A673 (cell line): Measurements from ENCODE around the gene HK3. TPM values are rescaled to one million over a fixed set of nuclear protein-coding genes. Genes with fewer than 3 reads are reported as not detected.

Source experiments
- BruUV-seq: library from RNA; stranded (reverse); fragments of 400-500 nt; replicated peaks from 2 replicates; lab custom pipeline; 2021; lab: Mats Ljungman, UMichigan
- CTCF ChIA-PET: fragments of 300-600 bp; sonication (Branson Sonifier 250); formaldehyde crosslinking; loops from one replicate; lab custom pipeline; 2022; ENCODE audit warnings: antibody characterized with exemption; lab: Charles Lee
- POLR2A ChIA-PET: fragments of 300-600 bp; sonication (Branson Sonifier 250); formaldehyde crosslinking; loops from one replicate; lab custom pipeline; 2022; ENCODE audit warnings: antibody characterized with exemption; ENCODE audit not compliant: low non-redundant PET; lab: Charles Lee
- DNase-seq: peaks from one replicate; pipeline ENCODE4 v3.0.0-alpha.2; 2015; ENCODE audit warnings: low spot score
- H3K27ac ChIP-seq: fragments of 200-600 bp; sonication (generic); 2 replicates; pipeline ENCODE4 v1.5.1; 2016; ENCODE audit warnings: mixed run types, low read depth, mild to moderate bottlenecking, mixed read lengths, antibody characterized with exemption, low read length; ENCODE audit not compliant: poor library complexity, severe bottlenecking
- H3K27me3 ChIP-seq: fragments of 200-600 bp; sonication (generic); replicated peaks from 2 replicates; pipeline ENCODE4 v1.6.1; 2017; ENCODE audit warnings: mixed run types, low read depth, mild to moderate bottlenecking, mixed read lengths, antibody characterized with exemption, low read length; ENCODE audit not compliant: insufficient read depth, poor library complexity
- H3K36me3 ChIP-seq: fragments of 200-600 bp; sonication (generic); 2 replicates; pipeline ENCODE4 v1.6.1; 2016; ENCODE audit warnings: mixed run types, mild to moderate bottlenecking, mixed read lengths, antibody characterized with exemption, low read length; ENCODE audit not compliant: insufficient read depth, poor library complexity, severe bottlenecking
- H3K4me1 ChIP-seq: fragments of 200-600 bp; sonication (generic); 2 replicates; pipeline ENCODE4 v1.6.1; 2017; ENCODE audit warnings: mixed run types, mild to moderate bottlenecking, mixed read lengths, antibody characterized with exemption, low read length; ENCODE audit not compliant: insufficient read depth, poor library complexity, severe bottlenecking
- H3K4me3 ChIP-seq: fragments of 200-600 bp; sonication (generic); 2 replicates; pipeline ENCODE4 v1.5.1; 2016; ENCODE audit warnings: low read depth, mixed run types, mild to moderate bottlenecking, mixed read lengths, low read length; ENCODE audit not compliant: poor library complexity, severe bottlenecking
- H3K9me3 ChIP-seq: fragments of 200-600 bp; sonication (generic); 2 replicates; pipeline ENCODE4 v1.6.1; 2016; ENCODE audit warnings: mixed run types, low read depth, mild to moderate bottlenecking, mixed read lengths, antibody characterized with exemption, low read length; ENCODE audit not compliant: poor library complexity, severe bottlenecking
- CTCF ChIP-seq: fragments of 300-800, 200-600 bp; sonication (generic); conservative IDR thresholded peaks from 2 replicates; pipeline ENCODE4 v1.5.1; 2017; ENCODE audit warnings: low read depth, mild to moderate bottlenecking, antibody characterized with exemption, low read length, moderate library complexity, mixed read lengths
- EZH2 ChIP-seq: fragments of 200-600 bp; sonication (generic); IDR thresholded peaks from 2 replicates; pipeline ENCODE4 v1.6.1; 2017; ENCODE audit warnings: borderline replicate concordance, low read depth, mild to moderate bottlenecking, mixed read lengths, antibody characterized with exemption, low read length; ENCODE audit not compliant: poor library complexity, severe bottlenecking
- intact Hi-C: fragments of 100-400 bp; cut with micrococcal nuclease; formaldehyde crosslinking; loops from one replicate; pipeline ENCODE4 v1.10.0; 2022; ENCODE audit not compliant: unreplicated experiment
- total RNA-seq: library from RNA; stranded (reverse); gene quantifications from 2 replicates; pipeline ENCODE4 v1.2.3, GENCODE V29; 2021

The HK3 gene
- total RNA-seq, 1 experiment from 2014 or later = 0.84 TPM

DNA sequence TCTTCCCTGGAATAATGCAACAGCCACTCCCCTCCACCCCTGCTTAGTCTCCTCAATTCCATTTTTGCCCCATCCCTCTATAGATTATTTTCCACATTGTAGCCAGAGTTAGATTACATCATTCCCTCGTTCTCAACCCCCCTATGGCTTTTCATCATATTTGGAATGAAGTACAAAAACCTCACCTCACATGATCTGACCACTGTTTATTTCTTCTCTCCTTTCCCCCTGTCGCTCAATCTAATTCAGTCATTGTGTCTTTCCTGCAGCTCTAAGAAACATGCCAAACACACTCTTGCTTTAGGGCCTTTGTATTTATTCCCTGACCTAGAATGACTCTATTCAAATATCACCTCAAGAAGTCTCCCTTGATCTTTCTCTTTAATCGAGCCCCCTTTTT, 22.6 kb upstream of the HK3 start:
- intact Hi-C loops = no loop called here
- Histone ChIP-seq H3K9me3 (no peaks in the 10 kb centered on the region), H3K27ac (no peak overlapping the region), H3K27me3 (no peaks in the 10 kb centered on the region), H3K4me3 (no peak overlapping the region), H3K4me1 (no peaks in the 10 kb centered on the region), H3K36me3 (no peaks in the 10 kb centered on the region)
- no peak for DNase-seq
- CTCF ChIA-PET = no interaction called here
- POLR2A ChIA-PET = no interaction called here
- no TSS peak for BruUV-seq
- no peak for TF ChIP-seq EZH2
- TF ChIP-seq CTCF = no peak

GRCh38 chr5:176918613-176919012, 19.5 kb upstream of the HK3 start:
- H3K4me3 ChIP-seq = no peak overlapping the region
- no peaks in the 10 kb centered on the region for H3K9me3 ChIP-seq
- no peaks in the 10 kb centered on the region for H3K36me3 ChIP-seq
- CTCF ChIA-PET = no interaction called here
- intact Hi-C loops = no loop called here
- H3K4me1 ChIP-seq = no peaks in the 10 kb centered on the region
- BruUV-seq = no TSS peak
- H3K27me3 ChIP-seq = no peaks in the 10 kb centered on the region
- no peak for TF ChIP-seq CTCF
- no peak for TF ChIP-seq EZH2
- no peak for DNase-seq
- H3K27ac ChIP-seq = no peak overlapping the region
- POLR2A ChIA-PET = no interaction called here

DNA sequence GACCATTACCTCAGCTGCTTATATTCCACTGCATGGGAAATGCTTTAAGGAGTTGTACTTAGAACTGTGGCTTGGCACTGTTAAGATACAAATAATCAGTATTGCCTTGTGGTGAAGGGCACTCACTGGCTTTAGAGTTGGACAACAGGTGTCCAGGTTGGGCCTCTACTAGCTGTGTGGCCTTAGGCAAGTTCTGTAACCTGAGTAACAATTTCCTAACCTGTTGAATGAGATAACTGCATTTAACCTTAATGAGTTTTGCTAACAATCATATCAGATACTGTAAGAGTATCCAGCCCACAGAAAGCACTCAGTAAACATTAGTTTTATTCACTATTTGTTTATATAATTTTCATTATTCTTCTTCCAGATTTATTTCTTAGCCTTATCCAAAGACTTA, 17.2 kb upstream of the HK3 start:
- POLR2A ChIA-PET = no interaction called here
- intact Hi-C loops = no loop called here
- H3K4me3 ChIP-seq = no peak overlapping the region
- CTCF ChIA-PET = no interaction called here
- no peaks in the 10 kb centered on the region for H3K27me3 ChIP-seq
- no peak overlapping the region for H3K27ac ChIP-seq
- no TSS peak for BruUV-seq
- no peaks in the 10 kb centered on the region for H3K9me3 ChIP-seq
- H3K4me1 ChIP-seq = no peaks in the 10 kb centered on the region
- no peak for TF ChIP-seq EZH2
- TF ChIP-seq CTCF = no peak
- no peaks in the 10 kb centered on the region for H3K36me3 ChIP-seq
- DNase-seq = no peak
